GM20000 (cell line): ENCODE results near the gene CAPN10.
A peak's percentile ranks its signal among the peaks of the same experiment; 100 is the strongest.

Experiments
- DNase-seq: peaks from one replicate; pipeline ENCODE4 v3.0.0; 2012; ENCODE audit warnings: low spot score
- CTCF ChIP-seq: IDR thresholded peaks from 2 replicates; pipeline ENCODE4 v1.5.1; 2012; ENCODE audit warnings: mild to moderate bottlenecking, control low read depth; ENCODE audit errors: extremely low read depth, missing control alignments

CAPN10 gene

GRCh38 chr2:240554767-240555493 is 31.6 kb upstream of the CAPN10 start:
- TF ChIP-seq CTCF = no peak
- no peak for DNase-seq

GRCh38 chr2:240555541-240556250 is 30.8 kb upstream of the CAPN10 start:
- no peak for DNase-seq
- no peak for TF ChIP-seq CTCF

- peak; percentile 73 for DNase-seq
Observed at GRCh38 chr2:240556553-240557100, 29.9 kb upstream of the CAPN10 start.

GRCh38 chr2:240557101-240557751 is 29.3 kb upstream of the CAPN10 start:
- DNase-seq = no peak
- no peak for TF ChIP-seq CTCF

More at GRCh38 chr2:240556553-240557100, 29.9 kb upstream of the CAPN10 start:
- TF ChIP-seq CTCF = peak; percentile 54

GRCh38 chr2:240557808-240558207 is 28.7 kb upstream of the CAPN10 start, which contains the start of gene ANKMY1:
ANKMY1 (minus strand) TSS chr2:240557988; CDS start chr2:240557335, 653 bp downstream.
- no peak for TF ChIP-seq CTCF
- peak; percentile 92 for DNase-seq

- TF ChIP-seq CTCF = no peak
- no peak for DNase-seq
Observed at GRCh38 chr2:240558236-240558761, 28.2 kb upstream of the CAPN10 start.
